A549 (cell line): ENCODE results near the gene UBASH3B.

Source experiments
- BCL3 ChIP-seq: fragments of >200 bp; sonication (Bioruptor Twin); formaldehyde crosslinking; IDR thresholded peaks from 3 replicates; pipeline ENCODE4 v1.6.1; 2016
- CHD2 ChIP-seq: fragments of 150-350 bp; IDR thresholded peaks from 2 replicates; pipeline ENCODE4 v1.6.1; 2014; ENCODE audit warnings: low read length; ENCODE audit not compliant: partially characterized antibody
- CTCF ChIP-seq: fragments of >200 bp; sonication (Bioruptor Twin); formaldehyde crosslinking; IDR thresholded peaks from 3 replicates; pipeline ENCODE4 v1.5.1; 2016
- MYC ChIP-seq: IDR thresholded peaks from 2 replicates; pipeline ENCODE4 v1.6.1; 2012; ENCODE audit warnings: mild to moderate bottlenecking, inconsistent platforms, low read length, improper control_type of control experiment, borderline replicate concordance
- RFX5 ChIP-seq: fragments of 450-650 bp; IDR thresholded peaks from 2 replicates; pipeline ENCODE4 v1.7.1; 2014; ENCODE audit warnings: antibody characterized with exemption, mild to moderate bottlenecking, moderate library complexity
- TP53 ChIP-seq: fragments of 250-450 bp; sonication (Bioruptor Pico); IDR thresholded peaks from 2 replicates; pipeline ENCODE4 v1.5.0; 2021; ENCODE audit warnings: mild to moderate bottlenecking, moderate library complexity
- TF ChIP-seq, protein P1 (sequence below): IDR thresholded peaks from 2 replicates; pipeline ENCODE4 v1.6.1; 2012

GRCh38 chr11:122743097-122743741 lies 87.7 kb downstream of the UBASH3B start:
- TF ChIP-seq BCL3, result no peak
- TF ChIP-seq CTCF, result no peak
- TF ChIP-seq CHD2, result no peak
- TF ChIP-seq RFX5, result no peak
- TF ChIP-seq MYC, result no peak
- TF ChIP-seq, protein P1, sequence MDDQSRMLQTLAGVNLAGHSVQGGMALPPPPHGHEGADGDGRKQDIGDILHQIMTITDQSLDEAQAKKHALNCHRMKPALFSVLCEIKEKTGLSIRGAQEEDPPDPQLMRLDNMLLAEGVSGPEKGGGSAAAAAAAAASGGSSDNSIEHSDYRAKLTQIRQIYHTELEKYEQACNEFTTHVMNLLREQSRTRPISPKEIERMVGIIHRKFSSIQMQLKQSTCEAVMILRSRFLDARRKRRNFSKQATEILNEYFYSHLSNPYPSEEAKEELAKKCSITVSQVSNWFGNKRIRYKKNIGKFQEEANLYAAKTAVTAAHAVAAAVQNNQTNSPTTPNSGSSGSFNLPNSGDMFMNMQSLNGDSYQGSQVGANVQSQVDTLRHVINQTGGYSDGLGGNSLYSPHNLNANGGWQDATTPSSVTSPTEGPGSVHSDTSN, result no peak
- no peak for TF ChIP-seq TP53 (CRISPR knock-in tag)
